Activated T-helper 1 cell treated with Interleukin-2 at 50 U/mL for 16 hours (primary cell): ENCODE results near the gene CTBP1.

Source experiments
- DNase-seq: peaks from one replicate; pipeline ENCODE4 v3.0.0-alpha.2; 2020; ENCODE audit warnings: low read depth

Gene CTBP1

DNA sequence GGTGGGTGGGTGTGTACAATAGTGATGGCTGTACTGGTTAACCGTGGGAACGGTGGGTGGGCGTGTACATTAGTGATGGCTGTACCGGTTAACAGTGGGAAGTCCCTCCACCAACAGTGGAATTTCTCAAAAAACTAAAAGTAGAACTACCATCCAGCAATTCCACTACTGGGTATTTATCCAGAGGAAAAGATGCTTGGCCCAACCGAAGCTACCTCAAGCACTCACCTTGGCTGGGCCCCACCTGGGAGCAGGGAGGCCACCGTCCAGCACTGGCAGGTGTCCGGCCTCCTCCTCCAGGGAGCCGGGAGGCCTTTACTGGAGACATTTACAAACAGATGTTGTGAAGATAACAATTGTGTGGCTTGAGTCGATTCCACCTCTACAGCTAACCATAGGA is 34.8 kb upstream of the CTBP1 start:
- no peak for DNase-seq

DNA sequence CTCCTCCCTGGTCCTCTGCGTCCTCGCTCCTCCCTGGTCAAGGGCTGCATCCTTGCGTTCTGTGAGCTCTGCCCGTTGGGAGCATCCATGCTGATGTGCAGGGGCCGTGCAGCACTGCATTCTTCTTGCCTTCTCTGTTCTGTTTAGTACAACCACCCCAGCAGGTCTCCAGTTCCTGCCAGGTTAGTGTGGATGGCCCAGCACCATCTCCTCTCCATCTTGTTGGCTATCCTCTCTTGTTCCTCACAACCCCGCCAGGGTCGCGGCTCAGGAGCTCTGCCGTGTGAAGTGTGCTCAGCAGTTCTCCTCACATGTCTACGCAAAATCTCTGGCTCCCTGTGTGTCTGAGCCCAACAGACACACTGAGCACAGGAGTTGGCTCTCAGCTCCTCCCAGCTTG is 30.3 kb upstream of the CTBP1 start:
- DNase-seq = no peak

DNA sequence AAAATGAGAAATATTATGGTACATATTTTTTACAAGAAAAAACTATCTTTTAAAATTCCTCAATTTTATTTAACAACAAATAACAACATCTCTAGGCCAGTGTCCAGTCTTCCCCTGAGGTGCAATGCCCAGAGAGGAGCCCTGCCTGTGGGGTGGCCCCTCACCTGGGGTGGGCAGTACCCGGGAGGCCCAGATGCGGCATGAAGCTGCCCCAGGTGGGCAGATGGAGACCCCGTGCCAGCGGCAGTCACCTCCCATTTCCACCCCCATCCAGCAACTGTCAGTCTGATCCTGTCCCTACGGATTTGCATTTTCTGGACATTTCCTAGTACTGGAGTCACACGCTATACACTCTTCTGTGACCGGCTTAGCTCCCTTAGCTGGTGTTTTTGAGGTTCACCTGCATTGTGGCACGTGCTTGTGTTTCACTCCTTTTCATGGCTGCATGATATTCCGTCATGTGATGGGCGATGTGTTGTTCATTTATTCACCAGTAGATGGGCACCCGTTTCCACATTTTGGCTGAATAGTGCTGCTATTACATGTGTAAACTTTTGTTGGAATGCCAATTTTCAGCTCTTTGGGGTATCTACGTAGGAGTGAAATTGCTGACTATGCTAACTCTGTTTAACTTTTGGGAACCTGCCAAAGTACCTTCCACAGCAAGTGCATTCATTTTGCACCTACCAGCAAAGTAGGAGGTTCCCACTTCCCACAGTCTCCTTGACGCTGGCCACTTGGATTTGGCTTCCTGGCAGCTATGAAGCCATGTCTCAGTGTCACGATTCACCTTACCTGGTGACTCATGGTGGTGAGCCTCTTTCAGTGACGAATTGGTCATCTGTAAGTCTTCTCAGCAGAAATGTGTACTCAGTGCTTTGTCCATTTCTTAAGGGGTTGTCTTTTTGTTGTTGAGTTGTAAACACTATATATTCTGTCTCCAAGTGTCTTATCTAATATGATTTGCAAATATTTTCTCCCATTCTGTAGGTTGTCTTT is 29.0 kb upstream of the CTBP1 start:
- DNase-seq = no peak

DNA sequence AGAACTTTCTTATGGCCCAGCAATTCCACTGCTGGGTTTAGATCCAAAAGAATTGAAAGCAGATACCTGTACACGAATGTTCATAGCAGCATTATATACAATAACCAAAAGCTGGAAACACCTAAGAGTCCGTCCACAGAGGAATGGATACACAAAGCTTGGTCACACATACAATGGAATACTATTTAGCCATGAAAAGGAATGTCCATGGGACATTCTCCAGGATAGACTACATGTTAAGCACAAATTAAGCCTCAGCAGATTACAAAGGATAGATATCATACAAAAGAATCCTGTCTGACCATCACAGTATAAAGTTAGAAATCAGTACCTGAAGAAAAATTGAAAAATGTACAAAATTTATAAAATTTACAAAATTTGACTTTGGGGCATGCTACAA is 28.1 kb upstream of the CTBP1 start:
- no peak for DNase-seq

DNA sequence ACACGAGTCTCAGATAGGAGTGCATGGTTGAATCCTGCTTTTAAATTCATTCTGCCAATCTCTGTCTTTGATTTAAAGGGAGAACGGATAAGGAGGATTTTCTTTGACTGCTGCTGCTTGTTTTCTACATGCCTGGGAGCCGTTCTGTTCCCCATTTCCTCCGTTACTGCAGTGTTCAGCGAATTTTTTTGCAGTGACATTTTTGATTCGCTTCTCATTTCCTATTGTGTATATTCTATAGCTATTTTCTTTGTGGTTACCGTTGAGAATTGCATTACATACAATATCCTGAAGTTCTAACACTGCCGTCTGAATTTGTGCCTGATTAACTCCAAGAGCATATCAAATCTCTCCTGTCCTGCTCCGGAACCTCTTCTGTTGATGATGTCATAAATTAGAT is 25.9 kb upstream of the CTBP1 start:
- no peak for DNase-seq

DNA sequence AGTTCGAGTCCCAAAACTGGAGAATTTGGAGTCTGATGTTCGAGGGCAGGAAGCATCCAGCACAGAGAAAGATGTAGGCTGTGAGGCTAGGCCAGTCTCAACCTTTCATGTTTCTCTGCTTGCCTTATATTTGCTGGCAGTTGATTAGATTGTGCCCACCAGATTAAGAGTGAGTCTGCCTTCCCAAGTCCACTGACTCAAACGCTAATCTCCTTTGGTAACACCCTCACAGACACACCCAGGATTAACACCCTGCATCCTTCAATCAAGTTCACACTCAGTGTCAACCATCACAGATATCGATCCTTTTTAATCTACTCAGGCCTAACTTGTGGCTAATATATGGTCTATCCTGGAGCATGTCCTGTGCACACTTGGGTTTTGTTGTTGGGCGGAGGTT is 22.8 kb upstream of the CTBP1 start:
- no peak for DNase-seq

DNA sequence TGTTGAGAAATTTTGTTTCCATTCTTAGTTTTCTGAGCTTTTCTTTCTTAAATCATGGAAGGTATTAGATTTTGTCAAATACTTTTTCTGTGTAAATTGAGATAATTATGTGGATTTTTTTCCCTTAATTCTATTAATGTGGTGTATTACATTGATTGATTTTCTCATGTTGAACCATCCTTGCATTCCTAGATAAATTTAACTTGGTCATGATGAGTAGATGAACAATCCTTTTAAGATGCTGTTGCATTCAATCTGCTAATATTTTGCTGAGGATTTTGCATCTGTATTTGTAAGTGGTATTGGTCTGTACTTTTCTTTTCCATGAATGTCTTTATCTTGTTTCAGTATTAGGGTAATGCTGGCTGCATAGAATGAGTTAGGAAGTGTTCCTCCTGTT is 20.3 kb upstream of the CTBP1 start:
- DNase-seq = no peak

DNA sequence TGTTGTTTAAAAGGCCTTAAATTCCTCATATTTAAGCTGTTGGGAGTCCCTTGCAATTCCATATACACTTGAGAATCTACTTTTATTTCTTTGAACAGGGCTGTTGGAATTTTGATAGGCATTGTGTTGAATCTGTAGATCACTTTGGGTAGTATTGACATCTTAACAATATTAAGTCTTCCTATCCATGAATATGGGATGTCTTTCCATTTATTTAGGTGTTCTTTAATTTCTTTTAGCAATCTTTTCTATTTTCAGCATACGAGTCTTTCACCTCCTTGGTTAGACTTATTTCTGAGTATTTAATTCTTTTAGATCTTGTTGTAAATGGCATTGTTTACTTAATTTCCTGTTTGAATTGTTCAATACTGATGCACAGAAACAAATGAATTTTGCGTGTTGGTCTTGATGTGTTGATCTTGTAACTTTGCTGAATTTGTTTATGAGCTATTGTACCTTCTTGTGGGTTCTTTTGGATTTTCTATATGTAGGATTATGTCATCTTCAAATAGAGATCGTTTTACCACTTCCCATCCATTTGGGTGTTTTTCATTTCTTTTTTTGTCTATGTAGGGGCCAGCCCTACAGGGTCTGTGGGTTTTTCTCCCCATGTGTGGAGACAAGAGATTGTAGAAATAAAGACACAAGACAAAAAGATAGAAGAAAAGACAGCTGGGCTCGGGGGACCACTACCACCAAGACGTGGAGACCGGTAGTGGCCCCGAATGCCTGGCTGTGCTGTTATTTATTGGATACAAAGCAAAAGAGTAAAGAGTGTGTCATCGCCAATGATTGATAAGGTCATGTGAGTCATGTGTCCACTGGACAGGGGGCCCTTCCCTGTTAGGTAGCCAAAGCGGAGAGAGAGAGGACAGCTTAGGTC is 18.2 kb upstream of the CTBP1 start:
- no peak for DNase-seq

DNA sequence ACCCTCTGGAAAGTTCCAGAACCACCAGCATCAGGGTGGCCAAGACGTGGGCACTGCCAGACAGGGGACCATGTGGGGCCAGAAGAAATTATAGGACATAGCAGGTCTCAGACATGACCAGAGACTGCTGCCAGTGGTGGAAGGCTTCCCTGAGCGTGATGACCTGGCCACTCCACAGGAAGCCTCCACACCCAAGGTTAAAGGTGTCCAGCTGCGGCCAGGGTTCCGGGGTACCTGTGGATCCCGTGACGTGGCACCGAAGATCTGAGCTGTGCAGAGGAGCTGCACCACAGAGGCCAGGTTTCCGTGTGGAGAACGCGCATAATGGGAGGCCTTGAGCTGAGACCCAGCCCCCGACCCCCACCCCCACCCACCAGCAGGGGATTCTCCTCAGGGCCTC is 16.4 kb upstream of the CTBP1 start:
- no peak for DNase-seq

DNA sequence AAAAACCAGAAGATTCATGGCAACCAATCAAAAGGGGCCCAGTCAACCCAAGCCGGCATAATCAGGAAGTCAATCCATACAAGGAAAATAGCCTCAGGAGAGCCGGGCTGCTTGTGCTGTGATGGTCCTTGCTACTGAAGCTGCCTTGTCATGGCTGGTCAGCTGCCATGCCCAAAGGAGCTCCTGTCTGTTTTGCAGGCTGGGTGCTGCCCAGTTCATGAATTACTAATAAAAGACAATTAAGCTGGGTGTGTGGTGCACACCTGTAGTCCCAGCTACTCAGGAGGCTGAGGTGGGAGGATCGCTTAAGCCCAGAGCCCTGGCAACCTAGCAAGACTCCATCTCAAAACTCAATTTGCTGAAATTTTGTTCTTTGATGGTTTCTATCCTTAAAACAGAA is 16.0 kb upstream of the CTBP1 start:
- DNase-seq = no peak

DNA sequence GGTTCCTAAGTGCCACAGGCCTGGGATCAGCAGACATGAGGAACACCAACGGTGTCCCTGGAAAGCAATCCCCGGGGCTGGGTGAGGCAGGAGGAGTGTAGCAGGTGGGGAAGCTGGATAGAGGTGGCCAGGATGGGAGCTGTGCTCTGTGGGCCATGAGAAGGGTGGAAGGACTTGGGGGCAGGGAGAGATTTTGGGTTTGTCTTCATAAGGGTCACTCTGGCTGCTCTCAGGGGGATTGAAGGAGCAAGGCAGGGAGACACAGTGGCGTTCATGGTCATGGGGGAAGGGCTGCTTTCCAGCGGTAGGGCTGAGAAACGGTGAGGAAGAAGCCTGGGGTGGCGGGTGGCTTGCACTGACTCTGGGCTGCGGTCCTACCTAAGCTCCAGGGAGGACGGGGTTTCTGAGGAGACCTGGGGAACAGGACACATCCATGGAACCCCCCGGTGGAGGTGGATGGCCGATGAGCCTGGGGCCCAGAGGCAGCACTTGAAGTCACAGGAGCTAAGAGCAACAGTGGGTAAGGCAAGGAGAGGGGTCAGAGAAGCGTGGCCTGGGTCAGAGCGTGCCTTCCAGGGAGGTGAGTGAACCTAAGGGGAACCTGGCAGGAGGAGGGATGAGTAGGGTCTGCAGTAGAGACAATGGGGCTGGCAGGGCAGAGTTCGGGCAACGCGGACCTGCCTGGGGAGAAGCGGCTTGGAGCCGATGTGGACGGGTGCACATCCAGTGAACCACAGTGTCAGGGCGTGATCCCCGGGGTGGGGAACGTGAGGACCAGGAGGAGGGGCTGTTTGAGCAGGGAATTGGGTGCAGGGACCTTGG is 12.4 kb upstream of the CTBP1 start:
- no peak for DNase-seq

DNA sequence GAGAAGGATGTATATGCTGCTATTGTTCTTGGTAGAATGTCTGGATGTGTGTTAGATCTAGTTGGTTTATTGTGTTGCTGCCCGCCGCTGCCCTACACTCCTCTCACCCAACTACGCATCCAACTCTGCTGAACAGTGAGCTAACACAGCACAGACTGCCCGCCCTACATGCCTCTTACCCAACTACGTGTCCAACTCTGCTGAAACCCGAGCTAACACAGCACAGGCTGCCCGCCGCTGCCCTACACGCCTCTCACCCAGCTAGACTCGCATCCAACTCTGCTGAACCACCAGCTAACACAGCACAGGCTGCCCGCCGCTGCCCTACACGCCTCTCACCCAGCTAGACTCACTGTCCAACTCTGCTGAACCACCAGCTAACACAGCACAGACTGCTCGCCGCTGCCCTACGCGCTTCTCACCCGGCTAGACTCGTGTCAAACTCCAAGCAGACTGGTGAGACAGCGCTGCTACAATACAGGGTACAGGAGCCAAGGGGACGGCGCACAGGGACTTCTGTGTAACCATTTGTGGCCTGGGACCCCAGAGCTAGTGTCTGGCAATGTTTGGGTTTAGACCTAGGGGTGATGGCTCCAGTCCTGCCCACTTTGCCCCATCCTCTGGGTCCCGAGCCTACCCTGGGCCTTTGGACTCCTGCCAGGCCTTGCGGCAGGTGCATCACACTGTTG is 11.6 kb upstream of the CTBP1 start:
- DNase-seq = no peak

DNA sequence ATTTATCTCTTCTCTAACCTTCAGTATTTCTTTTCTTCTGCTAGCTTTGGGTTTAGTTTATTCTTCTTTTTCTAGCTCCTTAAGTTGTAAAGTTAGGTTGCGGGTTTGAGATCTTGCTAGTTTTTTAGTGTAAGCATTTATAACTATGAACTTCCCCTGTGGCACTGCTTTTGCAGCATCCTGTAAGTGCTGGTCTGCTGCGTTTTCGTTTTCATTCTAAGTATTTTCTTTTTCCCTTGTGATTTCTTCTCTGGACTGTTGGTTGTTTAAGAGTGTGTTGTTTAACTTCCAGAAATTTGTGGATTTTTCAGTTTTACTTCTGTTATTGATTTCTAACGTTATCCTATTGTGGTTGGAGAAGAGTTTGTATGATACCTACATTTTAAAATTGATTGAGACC is 11.0 kb upstream of the CTBP1 start:
- DNase-seq = no peak

DNA sequence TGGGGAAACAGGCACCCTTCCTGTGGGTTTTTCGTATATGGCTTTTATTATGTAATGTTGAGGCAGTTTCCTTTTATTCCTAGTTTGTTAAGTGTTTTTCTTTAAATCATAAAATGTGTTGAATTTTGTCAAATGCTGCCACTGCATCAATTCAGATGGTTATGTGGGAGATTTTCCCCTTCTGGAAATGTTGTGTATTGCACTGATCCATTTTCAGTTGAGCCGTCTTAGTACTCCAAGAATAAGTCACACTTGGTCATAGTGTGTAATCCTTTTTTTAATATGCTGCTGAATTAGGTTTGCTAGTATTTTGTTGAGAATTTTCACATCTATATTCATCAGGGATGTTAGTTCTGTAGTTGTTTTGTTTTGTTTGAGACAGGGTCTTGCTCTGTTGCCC is 9.5 kb upstream of the CTBP1 start:
- no peak for DNase-seq

DNA sequence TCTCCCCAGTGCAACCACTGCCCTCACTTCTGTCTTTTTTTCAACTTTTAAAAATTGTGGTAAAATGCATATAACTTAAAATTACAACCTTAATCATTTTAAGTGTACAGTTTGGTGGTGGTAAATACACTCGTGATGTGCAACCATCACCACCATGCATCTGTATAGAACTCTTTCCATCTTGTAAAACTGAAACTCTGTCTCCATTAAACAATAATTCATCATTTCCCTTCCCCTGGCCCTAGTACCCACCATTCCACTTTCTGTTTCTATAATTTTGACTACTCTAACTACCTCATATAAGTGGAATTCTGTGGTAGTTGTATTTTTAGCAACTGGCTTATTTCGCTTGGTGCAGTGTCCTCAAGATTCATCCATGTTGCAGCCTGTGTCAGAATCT is 6.8 kb upstream of the CTBP1 start:
- DNase-seq = no peak

DNA sequence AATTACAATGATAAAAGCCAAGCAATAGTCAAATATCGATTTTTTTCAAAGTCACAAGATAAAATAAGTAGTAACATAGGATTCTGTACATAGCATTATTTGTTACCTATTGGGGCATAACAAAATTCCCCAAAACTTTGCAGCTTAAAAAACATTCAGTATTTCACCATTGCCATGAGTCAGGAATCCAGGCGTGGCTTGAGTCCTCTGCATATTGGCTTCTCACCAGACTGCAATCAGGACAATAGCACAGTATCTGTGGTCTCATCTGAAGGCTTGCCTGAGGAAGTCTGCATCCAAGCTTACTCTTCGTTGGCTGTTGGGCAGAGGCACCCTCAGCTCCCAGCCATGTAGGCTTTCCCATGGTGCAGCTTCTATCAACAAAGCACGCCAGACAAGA is 6.2 kb upstream of the CTBP1 start:
- DNase-seq = no peak

DNA sequence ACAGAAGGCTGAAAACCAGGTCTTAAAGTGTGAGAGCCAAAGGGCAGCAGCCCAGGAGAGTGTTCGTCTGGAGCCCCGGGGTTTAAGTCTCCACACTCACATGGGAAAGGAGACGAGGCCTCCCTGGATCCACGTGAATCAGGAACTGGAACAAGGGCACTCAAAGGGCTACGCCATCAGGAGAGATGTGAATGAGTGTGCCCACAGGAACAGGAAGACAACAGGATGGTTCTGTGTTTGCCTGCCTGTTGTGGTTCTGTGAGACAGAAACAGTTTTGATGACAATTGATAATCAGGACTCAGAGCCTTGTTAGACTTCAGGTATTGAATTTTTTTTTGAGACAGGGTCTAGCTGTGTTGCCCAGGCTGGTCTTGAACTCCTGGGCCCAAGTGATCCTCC is 4.9 kb upstream of the CTBP1 start:
- DNase-seq = no peak

DNA sequence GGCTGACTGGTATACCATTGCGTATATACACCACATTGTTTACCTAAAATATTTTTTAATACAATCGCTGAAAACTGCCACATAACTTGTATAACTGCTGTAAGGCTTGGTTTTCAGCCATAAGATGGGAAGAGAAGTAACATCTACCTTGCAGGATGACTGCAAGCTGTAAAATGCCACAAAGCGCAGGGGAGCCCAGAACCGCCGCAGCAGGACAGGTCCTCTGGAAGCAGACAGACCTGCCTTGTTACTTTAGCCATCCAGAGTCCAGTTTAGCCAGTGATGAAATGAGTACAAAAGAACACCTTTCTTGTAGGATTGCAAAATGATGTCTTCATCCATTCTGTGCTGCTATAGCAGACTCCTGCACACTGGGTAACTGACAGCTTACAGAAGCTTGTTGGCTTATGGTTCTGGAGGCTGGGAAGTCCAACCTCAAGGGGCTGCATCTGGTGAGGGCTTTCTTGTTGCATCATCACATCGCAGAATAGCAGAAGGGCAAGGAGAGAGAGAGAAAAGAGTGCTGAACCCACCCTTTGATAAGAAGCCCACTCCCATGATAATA is 4.1 kb upstream of the CTBP1 start:
- no peak for DNase-seq

DNA sequence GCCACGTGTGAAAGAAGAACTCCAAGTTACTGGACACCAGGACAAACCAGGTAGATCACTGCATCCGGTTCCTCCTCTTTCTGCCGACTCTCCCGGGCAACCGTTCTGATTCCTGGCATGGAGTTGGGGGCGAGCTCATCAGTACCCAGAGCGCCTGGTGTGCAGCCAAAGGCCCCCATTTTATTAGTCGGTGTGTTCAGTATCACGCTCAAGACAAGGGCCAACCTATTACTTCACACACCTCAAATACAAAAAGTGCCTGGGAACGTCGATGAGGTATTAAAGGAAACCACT is 2.8 kb upstream of the CTBP1 start:
- DNase-seq = no peak

DNA sequence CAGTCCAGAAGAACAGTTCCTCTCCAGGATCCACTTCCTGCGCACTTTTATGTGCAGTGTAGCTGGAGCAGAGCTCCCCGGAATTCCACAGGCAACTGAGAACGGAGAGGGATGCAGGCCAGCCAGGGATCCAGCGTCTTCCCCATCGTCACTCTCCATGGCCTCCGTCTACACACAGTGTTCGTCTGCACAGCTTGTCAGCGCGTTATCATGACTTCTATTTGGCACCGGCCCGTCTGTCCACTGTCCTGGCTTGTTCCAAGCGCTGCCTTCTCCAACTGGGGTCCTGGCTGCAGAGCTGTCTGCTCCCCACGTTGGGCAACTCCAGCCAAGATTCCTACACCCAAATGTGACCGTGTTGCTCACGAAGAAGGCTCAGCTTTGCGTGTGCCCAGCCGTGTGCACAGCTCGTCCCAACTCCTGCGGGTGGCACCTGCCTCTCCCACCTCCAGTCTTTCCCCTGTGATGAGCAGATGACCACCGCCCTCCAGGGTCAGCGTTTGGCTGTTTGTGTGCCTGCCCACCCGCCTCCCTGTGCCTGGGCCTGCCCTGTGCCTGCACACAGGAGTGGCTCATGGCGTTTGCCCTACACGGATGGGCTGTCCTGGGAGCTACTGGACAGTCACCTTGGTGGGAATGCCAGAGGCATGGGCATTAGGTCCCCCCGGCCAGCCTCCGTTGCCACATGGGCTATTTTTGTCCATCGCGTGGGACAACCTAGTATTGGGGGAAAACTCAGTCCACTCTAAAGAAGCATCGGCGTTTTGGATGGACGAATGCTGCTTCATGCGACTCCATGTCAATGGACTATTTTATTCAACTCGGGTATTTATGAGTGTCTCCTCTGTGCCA is 2.2 kb upstream of the CTBP1 start:
- no peak for DNase-seq

DNA sequence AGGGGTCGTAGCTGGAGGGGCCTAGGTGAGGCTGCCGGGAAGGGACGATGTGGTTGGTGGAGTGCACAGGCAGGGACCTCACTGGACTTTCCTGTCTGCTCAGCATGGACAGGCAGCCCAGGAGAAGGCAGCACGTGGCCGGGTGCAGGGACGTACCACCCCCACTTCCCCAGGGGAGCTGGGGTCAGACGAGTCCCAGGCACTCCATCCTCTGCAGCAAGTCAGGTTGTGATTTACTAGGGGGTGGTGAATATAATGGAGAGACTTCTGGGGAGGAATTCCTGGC is 1.5 kb upstream of the CTBP1 start:
- no peak for DNase-seq
